GM18868 (cell line): Measurements from ENCODE around the gene PASK.

Source experiments
- ATAC-seq: cut with Tn5 transposase; IDR thresholded peaks from one replicate; pipeline ENCODE4 v1.9.1; 2021; ENCODE audit warnings: mild to moderate bottlenecking, moderate library complexity; ENCODE audit not compliant: unreplicated experiment

The PASK gene

DNA sequence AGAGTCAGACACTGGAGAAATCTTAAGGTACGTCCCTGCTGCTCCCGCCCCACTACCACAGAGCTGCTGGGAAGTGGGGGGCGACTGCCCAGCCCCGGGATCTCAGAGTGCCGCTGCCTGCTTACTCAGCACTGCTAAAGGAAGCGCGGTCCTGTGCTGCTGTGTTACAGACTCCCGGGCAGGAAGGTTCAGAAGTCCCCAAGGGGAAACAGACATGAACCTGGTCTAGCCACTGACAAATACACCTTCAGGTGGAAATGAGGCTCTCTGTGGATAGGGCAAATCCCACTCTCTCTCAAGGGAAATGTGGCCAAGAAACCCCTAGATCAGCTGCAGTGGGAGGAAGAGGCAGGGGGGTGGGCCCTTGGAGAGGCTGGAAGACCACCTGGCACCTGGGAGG lies 60.9 kb downstream of the PASK start:
- no peak for ATAC-seq

DNA sequence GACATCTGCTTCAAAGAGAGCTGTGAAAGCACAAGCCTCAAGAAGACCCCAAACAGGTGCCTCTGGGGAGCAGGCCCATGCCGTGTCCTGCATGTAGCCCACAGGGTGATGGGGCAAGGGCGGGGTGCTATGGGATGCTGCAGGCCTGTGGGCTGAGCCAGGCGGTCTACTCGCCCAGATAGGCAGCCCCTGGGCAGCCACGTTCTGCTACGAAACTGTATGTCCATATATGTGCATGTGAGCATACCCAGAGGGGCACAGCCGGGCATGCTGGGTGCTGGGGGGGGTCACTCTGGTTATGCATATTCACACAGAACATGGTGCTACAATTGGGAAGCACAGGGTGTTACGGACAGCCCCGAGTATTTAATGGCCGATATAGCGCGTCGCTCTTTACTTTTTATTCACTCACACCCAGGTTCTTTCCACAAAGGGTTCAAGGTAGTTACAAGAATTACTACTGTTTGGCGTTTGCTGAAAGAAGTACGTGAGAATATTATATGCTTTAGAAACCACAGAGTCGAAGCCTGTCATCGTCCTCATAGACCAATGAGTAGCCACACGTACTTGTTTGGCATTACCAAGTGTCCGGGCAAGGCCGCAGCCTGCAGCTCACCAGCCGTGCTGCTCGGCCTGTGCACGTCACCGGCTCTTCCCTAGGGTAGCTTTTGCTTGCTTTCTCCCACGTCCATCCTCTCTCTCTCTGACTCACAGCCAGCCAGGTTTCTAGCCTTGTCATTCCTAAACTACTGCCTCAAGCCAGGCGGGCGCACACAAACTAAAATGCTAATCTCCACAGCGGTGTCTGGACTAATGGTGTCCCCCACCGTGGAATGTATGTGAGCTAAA lies 61.6 kb downstream of the PASK start:
- ATAC-seq: no peak

DNA sequence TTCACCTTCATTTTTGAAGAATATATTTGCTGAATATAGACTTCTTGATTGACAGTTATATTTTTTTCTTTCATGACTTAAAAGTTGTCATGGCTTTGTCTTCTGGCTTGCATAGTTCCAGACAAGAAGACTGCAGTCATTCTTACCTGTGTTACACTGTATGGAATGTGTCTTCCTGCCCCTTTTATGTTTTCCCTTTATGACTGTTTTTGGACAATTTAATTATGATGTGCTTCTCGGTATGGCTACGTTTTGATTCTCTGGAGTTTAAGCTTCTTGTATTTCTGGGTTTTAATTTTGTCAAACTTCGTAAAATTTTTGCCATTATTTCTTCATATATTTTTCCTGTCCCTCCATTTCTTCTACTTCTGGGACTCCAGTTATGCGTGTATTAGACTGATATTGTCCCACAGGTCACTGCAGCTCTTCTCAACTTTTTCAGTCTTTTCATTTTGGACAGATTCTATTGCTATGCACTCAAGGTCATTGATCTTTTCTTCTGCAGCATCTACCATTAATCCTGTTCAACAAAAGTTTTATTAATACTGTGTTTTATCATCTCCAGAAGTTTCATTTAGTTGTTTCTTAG lies 64.3 kb downstream of the PASK start:
- no peak for ATAC-seq

DNA sequence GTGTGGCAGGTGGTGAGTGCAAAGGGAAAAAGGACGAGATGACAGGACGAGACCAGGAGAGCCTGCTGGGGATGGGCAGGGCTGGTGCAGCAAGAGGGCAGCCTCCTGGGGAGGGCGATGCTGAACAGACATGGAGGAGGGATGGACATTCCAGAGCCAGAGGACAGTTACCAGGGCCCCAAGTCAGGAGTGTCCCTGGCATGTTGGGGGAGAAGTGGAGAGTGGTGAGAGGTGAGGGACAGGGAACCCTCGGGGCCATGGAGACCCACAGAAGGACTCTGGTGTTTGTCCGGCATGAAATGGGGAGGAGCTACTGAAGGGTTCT lies 66.2 kb downstream of the PASK start:
- no peak for ATAC-seq

DNA sequence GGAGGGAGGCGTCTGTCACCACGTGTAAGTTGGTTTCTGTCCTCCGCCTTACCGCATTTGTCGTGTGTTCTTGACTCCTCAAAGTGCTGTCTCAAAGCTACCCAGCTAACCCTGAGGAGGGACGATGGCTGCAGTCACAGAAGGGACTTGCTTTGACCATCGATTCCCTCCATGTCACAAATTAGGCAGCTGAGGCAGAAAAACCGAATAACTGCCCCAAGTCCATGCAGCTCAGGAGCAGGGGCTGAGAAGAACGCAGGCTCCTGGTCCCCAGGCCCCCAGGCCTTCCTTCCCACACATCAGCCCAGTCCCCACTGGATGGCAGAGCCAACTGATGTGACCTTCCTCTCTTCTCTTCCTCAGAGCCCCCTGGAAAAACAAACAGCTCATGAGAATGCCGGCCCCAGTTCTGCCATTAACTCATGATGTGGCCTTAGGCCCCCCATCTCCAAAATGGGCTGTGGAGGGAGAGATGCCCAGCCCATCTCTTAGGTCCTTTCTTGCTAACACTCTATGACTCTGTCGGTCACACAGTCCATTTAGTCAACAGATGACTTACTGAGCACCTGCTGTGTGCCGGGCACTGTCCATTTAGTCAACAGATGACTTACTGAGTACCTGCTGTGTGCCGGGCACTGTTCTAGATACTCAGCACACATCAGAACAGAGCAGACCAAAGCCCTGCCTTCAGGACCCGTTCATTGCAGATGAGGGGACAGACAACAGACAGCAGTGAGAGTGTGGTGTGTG lies 66.8 kb downstream of the PASK start:
- no peak for ATAC-seq

DNA sequence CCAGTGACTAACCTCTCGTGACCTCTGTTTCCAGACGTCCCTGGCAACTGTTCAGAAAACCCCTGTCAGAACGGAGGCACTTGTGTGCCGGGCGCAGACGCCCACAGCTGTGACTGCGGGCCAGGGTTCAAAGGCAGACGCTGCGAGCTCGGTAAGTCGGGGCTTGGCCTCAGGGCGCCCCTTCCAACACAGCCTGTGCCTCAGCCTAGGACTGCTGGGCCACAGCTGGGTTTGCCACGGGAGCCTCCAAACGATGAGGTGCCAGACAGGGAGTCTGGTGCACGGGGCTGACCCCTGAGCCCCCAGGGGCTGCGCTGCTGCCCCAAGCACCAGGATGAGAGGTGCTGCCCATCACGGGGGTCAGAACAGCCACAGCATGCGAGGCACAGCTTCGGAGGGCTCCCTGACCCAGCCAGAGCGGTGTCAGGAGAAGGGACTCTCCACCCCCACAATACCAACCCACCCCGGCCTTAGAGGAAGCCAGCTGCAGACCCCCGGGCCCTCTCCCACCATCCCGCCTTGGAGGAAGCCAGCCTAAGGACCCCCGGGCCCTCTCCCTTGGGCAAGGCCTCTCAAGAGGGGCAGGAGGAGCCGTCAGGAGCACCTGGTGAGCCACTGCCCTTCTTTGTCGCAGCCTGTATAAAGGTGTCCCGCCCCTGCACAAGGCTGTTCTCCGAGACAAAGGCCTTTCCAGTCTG lies 67.5 kb downstream of the PASK start:
- no peak for ATAC-seq

DNA sequence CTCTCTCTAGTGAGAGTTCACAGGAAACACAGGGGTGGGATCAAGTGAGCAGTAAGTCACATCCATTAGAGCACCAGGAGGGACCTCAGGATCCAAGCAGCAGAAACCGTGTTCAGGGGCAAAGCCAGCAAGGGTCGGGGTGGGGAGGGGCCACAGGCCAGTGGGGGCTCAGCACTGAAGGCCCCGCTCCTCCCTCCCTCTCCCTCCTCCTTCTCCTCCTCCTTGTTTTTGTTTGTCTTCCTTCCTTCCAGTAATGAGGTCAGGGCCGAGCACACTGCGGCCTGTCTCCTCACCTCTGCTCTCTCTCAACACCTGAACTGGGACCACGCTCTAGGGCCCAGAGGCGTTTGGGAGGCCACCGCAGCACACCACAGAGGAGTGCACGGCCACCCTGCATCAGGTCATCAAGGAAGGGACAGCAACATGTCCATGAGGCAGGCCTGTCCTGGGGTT lies 68.1 kb downstream of the PASK start:
- no peak for ATAC-seq

DNA sequence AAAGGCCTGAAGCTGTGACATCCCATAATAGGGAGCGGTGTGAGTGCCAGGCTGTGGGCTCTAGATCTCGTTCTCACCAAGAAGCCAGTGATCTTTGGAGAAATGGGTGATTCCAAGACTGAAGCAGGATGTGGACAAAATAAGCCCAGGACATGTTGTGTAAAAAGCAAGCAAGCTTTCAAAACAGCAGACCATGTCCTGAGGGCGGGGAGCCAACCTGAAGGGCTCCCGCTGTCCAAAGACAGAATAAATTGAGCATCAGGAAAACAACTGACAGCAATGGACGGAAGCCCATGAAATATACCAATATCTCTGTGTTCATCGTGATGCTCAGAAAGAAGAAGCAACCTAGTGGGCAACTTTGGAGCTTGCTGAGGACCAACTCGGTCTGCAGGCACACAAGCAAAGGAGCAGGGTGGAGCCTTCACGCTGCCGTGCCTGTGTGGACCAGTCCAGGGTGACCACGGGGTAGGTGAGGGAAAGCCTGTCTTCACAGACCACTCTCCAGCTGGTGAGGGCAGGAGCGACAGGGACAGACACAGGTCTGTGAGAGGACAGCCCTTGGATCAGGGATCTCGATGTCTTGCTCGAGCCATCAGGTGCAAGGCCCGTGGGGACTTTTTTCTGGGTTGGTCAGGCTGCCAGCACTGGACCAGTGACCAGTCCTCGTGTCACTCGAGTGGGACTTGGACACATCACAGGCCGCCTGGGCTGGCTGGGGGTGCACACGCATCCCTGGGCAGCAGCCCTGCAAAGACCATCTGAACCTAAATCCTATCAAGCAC lies 68.7 kb downstream of the PASK start:
- ATAC-seq: no peak

DNA sequence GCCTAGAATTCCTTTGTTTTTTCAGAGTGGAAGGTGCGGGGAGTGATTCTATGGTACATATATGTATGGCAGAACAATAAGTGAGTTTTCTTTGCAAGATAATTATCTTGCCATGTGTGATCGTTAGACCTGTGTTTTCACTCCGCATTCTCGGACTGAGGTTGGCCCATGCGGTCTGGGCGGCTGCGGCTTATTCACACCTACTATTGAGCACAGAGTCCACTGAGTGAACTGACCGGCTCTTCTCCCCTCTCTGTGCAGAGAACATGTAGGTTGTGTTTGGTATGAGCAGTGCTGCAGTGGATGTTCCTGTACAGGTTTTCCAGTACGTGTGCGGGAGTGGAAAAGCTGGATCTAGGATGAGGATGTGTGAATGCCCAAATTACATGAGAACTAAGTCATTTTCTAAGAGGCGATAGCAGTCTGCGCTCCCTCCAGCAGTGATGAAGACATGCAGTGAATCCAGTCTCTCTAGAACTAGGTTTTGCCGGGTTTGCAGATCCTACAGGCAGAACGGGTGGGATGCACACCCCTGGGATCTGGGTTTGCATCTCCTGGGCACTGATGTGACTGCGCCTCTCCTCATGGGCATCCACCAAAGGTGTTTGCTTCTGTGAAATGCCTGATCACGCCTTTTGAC lies 74.3 kb downstream of the PASK start:
- ATAC-seq: no peak

DNA sequence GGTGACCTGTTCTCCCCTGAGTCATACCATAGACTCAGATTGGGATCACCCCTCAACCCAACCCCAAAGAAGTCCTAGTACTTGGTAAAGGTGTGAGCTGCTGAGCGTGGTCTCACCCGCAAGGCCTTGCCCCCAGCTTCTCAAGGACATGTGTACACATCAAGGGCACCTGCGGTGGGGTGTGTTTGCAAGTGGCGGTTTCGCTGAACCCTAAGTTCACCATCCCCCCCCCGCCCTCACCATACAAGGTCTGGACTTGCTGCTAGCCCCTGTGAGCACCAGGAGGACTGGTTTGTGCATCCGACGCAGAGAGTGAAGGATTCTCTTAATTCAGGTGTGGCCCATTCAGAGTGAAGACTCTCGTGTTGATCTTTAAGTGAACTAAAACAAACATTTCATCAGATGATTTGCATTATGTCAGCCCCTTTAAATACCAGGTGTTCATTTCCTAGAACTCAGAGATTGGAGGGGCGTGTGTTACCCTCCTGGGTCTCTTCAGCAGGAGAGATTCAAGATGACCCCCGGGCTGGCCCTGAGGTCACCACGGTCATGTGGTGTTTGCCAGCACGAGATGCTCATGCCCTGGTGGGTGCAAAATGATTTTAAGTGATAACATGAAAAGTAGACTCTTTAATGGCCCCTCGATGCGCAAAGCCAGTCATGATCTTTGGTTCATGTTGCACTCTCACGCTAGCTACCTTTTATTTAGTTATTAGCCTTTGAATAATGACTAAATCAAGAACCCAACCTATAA lies 75.0 kb downstream of the PASK start:
- no peak for ATAC-seq

DNA sequence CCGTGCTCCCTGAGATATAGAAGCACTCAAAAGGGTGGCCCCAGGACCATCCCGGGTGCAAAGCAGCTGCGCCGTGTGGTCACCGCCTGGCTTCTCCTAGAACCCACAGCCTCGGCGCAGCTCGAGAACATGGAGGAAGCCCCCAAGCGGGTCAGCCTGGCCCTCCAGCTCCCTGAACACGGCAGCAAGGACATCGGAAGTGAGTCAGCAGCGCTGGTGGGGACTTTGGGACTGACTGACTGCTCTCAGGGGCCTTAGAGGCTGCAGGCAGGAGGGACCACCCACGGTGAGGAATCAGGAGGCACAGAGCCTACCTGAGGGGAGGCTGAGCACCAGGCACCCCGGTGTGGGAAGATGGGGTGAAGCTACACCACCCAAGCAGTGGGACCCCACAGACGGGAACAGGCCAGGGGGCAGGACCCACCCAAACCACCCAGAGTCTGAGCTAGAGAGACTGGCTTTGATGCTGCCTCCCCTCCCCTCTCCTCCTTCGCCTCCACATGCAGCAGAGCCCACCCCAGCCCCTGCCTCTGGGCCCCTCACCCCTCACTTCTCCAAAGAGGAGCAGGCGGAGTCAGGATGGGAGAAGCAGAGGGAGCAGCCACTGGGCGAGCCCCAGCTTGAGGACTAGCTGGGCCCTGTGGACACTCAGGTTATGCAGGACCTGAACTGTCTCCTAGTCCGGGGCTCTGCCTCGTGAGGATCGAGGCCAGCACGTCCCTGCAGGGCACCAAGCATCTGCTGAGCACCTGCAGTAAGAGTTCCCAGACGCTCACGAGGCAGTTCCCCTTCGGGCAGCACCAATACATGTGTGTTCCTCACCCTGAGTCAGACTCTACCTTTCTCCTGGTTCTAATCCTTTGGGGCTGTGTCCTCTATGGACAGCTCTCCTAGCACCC lies 75.9 kb downstream of the PASK start:
- ATAC-seq: no peak

DNA sequence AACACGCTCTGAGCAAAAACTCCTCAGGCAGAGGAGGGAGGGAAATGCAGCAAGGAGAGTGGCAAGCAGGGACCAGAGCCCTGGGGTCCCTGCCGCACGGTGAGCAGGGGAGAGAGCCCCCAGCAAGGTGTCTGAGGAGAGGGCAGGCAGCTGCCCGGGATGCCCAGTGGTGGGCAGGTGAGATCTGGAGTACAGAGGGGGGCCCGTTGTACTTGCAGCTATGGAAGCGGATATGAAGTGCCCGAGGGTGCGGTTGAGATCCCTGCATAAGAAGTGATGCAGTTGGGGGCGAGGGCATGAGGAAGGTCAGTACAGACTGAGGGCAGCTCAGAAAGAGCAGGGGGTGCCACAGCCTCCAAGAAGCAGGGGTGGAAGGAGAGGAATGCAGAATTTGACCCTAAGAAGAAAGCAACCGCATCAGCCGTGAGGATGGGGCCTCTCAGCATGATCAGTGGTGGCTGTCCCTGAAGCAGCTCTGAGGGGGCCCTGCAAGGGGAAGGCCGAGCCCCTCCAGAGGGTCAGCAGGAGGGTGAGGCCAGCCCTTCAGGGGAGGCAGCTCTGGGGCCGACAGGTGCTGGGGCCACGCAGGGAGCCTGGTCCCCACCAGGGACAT lies 76.6 kb downstream of the PASK start:
- no peak for ATAC-seq

DNA sequence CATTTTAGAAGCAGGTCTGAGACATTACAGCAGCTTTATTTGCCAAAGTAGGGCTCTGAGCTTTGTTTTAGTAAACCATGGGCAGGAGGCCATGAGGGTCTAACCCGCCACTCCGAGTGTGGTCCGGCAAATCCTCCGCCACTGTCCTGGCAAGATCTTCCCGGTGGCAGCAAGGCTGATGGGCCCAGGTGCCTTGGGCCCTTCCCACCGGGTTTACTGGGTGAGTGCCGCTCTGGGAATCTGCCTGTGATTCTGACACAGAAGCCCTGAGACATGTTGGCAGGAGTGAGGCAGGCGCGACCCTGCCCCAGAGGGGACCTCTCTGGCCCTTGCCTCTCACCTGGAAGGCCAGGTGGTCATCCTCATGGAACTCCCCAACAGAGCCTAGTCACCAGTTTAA lies 77.1 kb downstream of the PASK start:
- ATAC-seq: no peak

DNA sequence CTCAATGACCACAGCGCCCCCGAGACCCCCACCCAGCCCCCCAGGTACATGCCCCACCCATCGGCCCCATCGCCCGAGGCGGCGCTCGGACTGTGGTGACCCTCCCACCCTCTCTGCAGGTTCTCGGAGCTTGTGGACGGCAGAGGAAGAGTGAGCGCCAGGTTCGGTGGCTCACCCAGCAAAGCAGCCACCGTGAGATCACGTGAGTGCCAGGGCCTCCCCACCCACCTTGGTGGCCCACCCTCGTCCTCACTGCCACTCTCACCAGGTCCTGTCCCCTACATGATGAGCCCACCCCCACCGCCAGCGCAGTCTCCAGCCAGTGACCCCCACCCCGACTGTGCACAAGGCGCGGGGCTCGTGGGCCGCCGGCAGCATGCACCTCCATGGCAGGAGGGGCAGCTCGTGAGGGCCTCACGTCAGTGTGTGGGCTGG lies 77.6 kb downstream of the PASK start:
- no peak for ATAC-seq

DNA sequence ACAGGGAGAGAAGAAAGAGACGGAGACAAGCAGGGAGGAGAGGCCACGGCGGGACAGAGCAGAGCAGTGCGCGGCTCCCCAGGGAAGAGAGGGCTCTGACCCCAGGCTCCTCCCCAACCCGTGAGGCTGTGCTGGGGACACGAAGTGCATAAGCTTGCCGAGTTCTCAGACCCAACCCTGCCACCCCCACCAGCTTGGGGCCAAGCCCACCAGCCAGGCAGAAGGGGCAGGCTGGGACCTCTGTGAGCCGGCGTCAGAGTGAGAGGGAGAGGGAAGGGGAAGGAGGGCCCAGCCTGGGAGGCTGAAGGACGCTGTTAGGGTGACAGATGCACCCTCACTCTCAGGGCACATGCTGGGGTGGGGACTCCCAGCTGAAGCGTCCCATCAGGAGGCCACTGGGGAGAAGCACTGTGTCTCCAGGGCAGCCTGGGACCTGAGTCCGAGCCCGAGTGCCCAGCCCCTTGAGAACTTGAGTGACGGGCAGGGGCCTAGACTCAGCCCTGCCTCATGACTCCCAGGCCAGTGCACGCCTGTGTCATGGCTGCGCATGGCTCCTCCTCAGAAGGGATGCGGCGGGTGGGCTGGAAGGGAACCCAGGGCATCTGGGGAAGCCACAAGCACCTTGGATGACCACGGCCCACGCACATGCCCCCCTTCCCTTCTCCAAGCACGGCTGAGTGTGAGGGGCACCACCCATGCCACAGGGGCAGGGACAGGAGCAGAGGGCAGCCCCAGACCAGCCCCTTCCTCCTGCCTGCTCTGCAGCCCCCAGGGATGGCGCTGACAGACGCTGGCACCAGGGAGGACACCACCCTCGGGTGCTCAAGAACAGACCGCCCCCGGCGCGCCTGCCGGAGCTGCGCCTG lies 78.2 kb downstream of the PASK start:
- ATAC-seq: no peak

DNA sequence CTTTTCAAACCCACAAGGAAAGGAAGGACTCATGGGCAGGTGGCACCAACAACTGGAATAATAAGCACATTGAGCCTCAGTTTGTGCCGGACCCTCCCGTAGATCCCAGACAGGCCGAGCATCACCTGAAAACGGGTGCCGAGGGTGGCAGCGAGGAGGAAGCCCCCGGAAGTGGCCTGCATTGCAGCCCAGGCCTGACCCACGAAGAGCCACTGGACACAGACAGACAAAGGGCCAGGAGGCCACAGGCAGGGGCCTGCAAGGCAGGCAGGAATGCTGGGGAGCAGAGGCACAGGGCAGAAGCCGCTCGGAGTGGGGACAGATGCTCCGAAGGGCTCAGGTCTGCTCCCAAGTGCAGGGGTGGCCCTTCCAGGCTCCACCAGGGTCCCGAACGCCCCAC lies 78.9 kb downstream of the PASK start:
- no peak for ATAC-seq

DNA sequence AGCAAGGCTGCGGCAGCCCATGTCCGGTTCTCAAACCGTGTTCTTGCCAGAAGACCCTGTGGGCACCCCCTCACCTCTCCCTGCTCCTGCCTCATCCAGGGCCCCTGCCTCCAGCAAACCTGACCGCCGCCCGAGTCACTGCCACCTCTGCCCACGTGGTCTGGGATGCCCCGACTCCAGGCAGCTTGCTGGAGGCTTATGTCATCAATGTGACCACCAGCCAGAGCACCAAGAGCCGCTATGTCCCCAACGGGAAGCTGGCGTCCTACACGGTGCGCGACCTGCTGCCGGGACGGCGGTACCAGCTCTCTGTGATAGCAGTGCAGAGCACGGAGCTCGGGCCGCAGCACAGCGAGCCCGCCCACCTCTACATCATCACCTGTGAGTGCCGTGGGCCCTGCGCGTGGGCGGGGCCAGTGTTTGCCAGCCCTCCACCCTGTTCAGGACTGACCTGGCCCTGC lies 79.4 kb downstream of the PASK start:
- ATAC-seq: no peak
